Left renal pelvis (tissue), 4 donors: Measurements from ENCODE around the gene TERT. TPM values are rescaled to one million over a fixed set of nuclear protein-coding genes. Genes with fewer than 3 reads are reported as not detected.

Experiments
- DNase-seq, 4 donors: peaks; one replicate each; pipeline ENCODE4 v3.0.0-alpha.2; 2013; ENCODE audit warnings: low read depth in 4 of 4, low spot score in 3 of 4
- polyA plus RNA-seq, 4 donors: library from polyadenylated mRNA; unstranded; fragments of 120-200 nt; gene quantifications; one replicate each; pipeline ENCODE4 v1.2.1, GENCODE V29; 2013; ENCODE audit not compliant: insufficient read length in 4 of 4

TERT gene
- polyA plus RNA-seq, 4 donors = 0.05 to 0.76 (median 0.24) TPM

- DNase-seq = no peak
These were observed 83.2 kb downstream of the TERT start for GRCh38 chr5:1211701-1212100.

- DNase-seq = no peak
These were observed 84.0 kb downstream of the TERT start for GRCh38 chr5:1210832-1211251.

GRCh38 chr5:1209896-1210776 lies 84.7 kb downstream of the TERT start:
- no peak for DNase-seq

GRCh38 chr5:1209489-1209852 lies 85.4 kb downstream of the TERT start:
- DNase-seq = no peak

- peak in 3 of 4 donors; percentile 43 to 77 (median 50) for DNase-seq
These were observed 86.0 kb downstream of the TERT start for GRCh38 chr5:1208743-1209488.

- no peak for DNase-seq
These were observed 86.6 kb downstream of the TERT start for GRCh38 chr5:1208221-1208742.

- no peak for DNase-seq
These were observed 87.3 kb downstream of the TERT start for GRCh38 chr5:1207555-1207954.

GRCh38 chr5:1206521-1207412 lies 88.1 kb downstream of the TERT start:
- no peak for DNase-seq

GRCh38 chr5:1205255-1206180 lies 89.3 kb downstream of the TERT start:
- no peak for DNase-seq

GRCh38 chr5:1204693-1205242 lies 90.1 kb downstream of the TERT start:
- DNase-seq = peak in 3 of 4 donors; percentile 41 to 78 (median 70)

GRCh38 chr5:1203968-1204692 lies 90.7 kb downstream of the TERT start:
- no peak for DNase-seq

GRCh38 chr5:1203311-1203967 lies 91.4 kb downstream of the TERT start:
- DNase-seq = no peak

Other genes with a start within 250 kb of the TERT start
- gene SLC12A7, start 183.0 kb downstream of the TERT start, polyA plus RNA-seq = 10 to 100 TPM; 24.1 to 41.4 (median 34.1) TPM
- gene SLC6A19, start 93.5 kb downstream of the TERT start, polyA plus RNA-seq = 10 to 100 TPM in 3 of 4 donors, under 1 TPM in 1; 0.78 to 70.8 (median 42.4) TPM
- gene SLC6A18, start 69.7 kb downstream of the TERT start, polyA plus RNA-seq = 1 to 10 TPM in 2 of 4 donors, under 1 TPM in 1, not detected in 1; 0.11 to 5.1 (median 1.2) TPM
- 100 to 1,000 TPM in 3 of 4 donors, 10 to 100 TPM in 1; 71.9 to 133 (median 118) TPM for gene CLPTM1L, start 50.0 kb upstream of the TERT start, polyA plus RNA-seq
- under 1 TPM; 0.14 to 0.72 (median 0.56) TPM for gene SLC6A3, start 150.4 kb upstream of the TERT start, polyA plus RNA-seq
- gene LPCAT1, start 228.9 kb upstream of the TERT start, polyA plus RNA-seq = 10 to 100 TPM; 50.5 to 56.4 (median 51.4) TPM